CD4-positive, alpha-beta T cell (primary cell): ENCODE data around the gene CMTR1. TPM values are rescaled to one million over a fixed set of nuclear protein-coding genes. Genes with fewer than 3 reads are reported as not detected.

Source experiments
- ATAC-seq: fragments of 200-7000 bp; cut with Tn5 transposase; one replicate; pipeline ENCODE4 v1.10.0; 2022; ENCODE audit warnings: mild to moderate bottlenecking; ENCODE audit not compliant: poor library complexity
- CTCF ChIA-PET: fragments of 350-600 bp; sonication (Branson Sonifier 250); formaldehyde crosslinking; loops from one replicate; lab custom pipeline; 2021; ENCODE audit warnings: antibody characterized with exemption, inconsistent platforms; lab: Charles Lee
- POLR2A ChIA-PET: fragments of 350-600 bp; sonication (Branson Sonifier 250); formaldehyde crosslinking; loops from one replicate; lab custom pipeline; 2021; ENCODE audit warnings: antibody characterized with exemption, inconsistent platforms; lab: Charles Lee
- DNase-seq, 14 experiments: peaks; one replicate each; pipeline ENCODE4 v3.0.0-alpha.2; 2013 to 2020; ENCODE audit warnings: mixed read lengths in 2 of 14
- H3K27ac ChIP-seq, 2 donors: one replicate each; pipeline versions ENCODE4 v1.5.1 to v1.7.0; 2013; ENCODE audit warnings: low read length in 2 of 2, low read depth in 1 of 2, mild to moderate bottlenecking in 1 of 2
- H3K27me3 ChIP-seq, 2 experiments: 1 replicate in 1 of 2; 2 replicates in 1 of 2; pipeline versions ENCODE4 v1.6.1 to v1.7.0; 2013; ENCODE audit warnings: low read length in 2 of 2, control low read depth in 1 of 2, mild to moderate bottlenecking in 1 of 2, moderate library complexity in 1 of 2; ENCODE audit not compliant: insufficient read depth in 2 of 2, control insufficient read depth in 1 of 2
- H3K36me3 ChIP-seq: one replicate; pipeline ENCODE4 v1.6.1; 2013; ENCODE audit warnings: low read length, control low read depth; ENCODE audit not compliant: insufficient read depth
- H3K4me1 ChIP-seq: one replicate; pipeline ENCODE4 v1.6.1; 2013; ENCODE audit warnings: low read length, control low read depth; ENCODE audit not compliant: insufficient read depth
- H3K4me3 ChIP-seq: one replicate; pipeline ENCODE4 v1.5.1; 2013; ENCODE audit warnings: mild to moderate bottlenecking, low read length, moderate library complexity
- H3K9me3 ChIP-seq, 2 experiments: 1 replicate in 1 of 2; 2 replicates in 1 of 2; pipeline versions ENCODE4 v1.6.1 to v1.7.0; 2013; ENCODE audit warnings: low read length in 2 of 2, mild to moderate bottlenecking in 2 of 2, control low read depth in 1 of 2, moderate library complexity in 1 of 2; ENCODE audit not compliant: control insufficient read depth in 1 of 2, insufficient read depth in 1 of 2
- H3K27ac Mint-ChIP-seq: one replicate; pipeline ENCODE4 v1.8.0; 2020; ENCODE audit warnings: mixed read lengths
- H3K27me3 Mint-ChIP-seq: one replicate; pipeline ENCODE4 v1.8.0; 2021; ENCODE audit warnings: mixed read lengths
- H3K36me3 Mint-ChIP-seq: one replicate; pipeline ENCODE4 v1.8.0; 2021; ENCODE audit warnings: low read depth, mixed read lengths
- H3K4me1 Mint-ChIP-seq: one replicate; pipeline ENCODE4 v1.8.0; 2021; ENCODE audit warnings: low read depth, mixed read lengths
- H3K4me3 Mint-ChIP-seq: one replicate; pipeline ENCODE4 v1.8.0; 2020; ENCODE audit warnings: mild to moderate bottlenecking, mixed read lengths
- H3K9me3 Mint-ChIP-seq: one replicate; pipeline ENCODE4 v1.8.0; 2020; ENCODE audit warnings: mixed read lengths
- intact Hi-C, 2 experiments: fragments of 100-400 bp; cut with DNase I in 1 of 2; cut with micrococcal nuclease in 1 of 2; formaldehyde crosslinking; loops; one replicate each; pipeline versions ENCODE4 v1.15.1 to v1.9.0; 2023 to 2025; cut with DNase I, micrococcal nuclease
- total RNA-seq, 174 experiments: library from RNA in 2 of 174; stranded (reverse) in 2 of 174; gene quantifications; one replicate each; pipeline ENCODE4 v1.2.3 and lab custom pipeline; 2021 to 2026
- TF ChIP-seq, protein P1 (sequence below): fragments of 200-600 bp; IDR thresholded peaks from one replicate; pipeline ENCODE4 v1.8.0; 2022; ENCODE audit warnings: antibody characterized with exemption, mild to moderate bottlenecking

Gene CMTR1
- total RNA-seq, 2 experiments from 2014 or later: 79.7 to 80.3 TPM

DNA sequence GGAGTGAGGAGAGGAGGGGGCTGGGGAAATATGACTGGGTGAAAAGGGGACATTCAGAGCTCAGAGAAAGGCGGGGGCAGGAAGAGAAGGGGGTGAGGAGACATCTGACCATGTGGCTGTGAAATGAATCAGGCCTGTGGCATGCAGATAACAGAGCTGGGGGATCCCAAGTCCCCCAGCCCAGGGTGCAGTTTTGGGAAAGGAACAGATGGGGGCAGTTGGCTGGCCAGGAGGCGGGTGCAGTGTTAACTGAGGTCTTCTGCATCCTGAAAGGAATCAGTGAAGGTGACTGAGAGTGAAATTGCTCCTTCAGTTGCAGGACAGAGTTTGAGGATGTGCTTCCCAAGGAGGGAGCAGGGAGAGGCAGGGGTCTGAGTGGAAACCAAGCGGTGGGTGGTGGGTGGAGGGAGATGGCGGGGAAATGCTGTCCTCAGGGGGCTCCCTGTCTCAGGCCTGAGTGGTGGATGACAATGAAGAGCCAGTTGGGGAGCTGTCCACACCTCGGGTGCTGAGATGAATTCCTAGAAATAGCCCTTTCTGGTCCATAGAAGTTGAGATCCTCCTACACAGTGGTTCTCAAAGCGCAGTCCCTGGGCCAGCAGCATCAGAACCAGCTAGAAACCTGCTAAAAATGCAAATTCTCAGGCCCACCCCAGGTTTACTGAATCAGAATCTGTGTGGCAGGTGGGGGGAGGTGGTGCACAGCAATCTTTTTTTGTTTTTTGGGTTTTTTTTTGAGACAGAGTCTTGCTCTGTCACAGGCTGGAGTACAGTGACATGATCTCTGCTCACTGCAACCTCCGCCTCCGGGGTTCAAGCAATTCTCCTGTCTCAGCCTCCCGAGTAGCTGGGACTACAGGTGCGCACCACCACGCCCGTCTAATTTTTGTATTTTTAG is 92.7 kb downstream of the CMTR1 start:
- TF ChIP-seq, protein P1, sequence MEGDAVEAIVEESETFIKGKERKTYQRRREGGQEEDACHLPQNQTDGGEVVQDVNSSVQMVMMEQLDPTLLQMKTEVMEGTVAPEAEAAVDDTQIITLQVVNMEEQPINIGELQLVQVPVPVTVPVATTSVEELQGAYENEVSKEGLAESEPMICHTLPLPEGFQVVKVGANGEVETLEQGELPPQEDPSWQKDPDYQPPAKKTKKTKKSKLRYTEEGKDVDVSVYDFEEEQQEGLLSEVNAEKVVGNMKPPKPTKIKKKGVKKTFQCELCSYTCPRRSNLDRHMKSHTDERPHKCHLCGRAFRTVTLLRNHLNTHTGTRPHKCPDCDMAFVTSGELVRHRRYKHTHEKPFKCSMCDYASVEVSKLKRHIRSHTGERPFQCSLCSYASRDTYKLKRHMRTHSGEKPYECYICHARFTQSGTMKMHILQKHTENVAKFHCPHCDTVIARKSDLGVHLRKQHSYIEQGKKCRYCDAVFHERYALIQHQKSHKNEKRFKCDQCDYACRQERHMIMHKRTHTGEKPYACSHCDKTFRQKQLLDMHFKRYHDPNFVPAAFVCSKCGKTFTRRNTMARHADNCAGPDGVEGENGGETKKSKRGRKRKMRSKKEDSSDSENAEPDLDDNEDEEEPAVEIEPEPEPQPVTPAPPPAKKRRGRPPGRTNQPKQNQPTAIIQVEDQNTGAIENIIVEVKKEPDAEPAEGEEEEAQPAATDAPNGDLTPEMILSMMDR: no peak
- Histone ChIP-seq H3K4me3 (no peak overlapping the region), H3K27me3 (no peaks in the 10 kb centered on the region), H3K36me3 (peaks cover 2% of the 10 kb centered on the region), H3K4me1 (peaks cover 31% of the 10 kb centered on the region), H3K27ac (no peak overlapping the region), H3K9me3 (no peaks in the 10 kb centered on the region)
- H3K9me3 Mint-ChIP-seq: no peaks in the 10 kb centered on the region
- H3K4me1 Mint-ChIP-seq: peaks cover 63% of the 10 kb centered on the region
- DNase-seq (no peak), ATAC-seq (peak; percentile 49)
- no peak overlapping the region for H3K4me3 Mint-ChIP-seq
- H3K36me3 Mint-ChIP-seq: peaks cover 43% of the 10 kb centered on the region
- ChIA-PET POLR2A (interaction anchor here (1.0 to 2.1 kb wide), 3 partner anchors 9 to 23 kb away, joined by 5 to 9 read pairs (median 5); no protein-coding TSS in a partner anchor), CTCF (interaction anchor here (1.5 kb wide), 1 partner anchor 35 kb away, joined by 3 read pairs; no protein-coding TSS in a partner anchor)
- intact Hi-C loops: no loop called here
- H3K27me3 Mint-ChIP-seq: no peaks in the 10 kb centered on the region
- H3K27ac Mint-ChIP-seq: peak overlapping the region; percentile 33

DNA sequence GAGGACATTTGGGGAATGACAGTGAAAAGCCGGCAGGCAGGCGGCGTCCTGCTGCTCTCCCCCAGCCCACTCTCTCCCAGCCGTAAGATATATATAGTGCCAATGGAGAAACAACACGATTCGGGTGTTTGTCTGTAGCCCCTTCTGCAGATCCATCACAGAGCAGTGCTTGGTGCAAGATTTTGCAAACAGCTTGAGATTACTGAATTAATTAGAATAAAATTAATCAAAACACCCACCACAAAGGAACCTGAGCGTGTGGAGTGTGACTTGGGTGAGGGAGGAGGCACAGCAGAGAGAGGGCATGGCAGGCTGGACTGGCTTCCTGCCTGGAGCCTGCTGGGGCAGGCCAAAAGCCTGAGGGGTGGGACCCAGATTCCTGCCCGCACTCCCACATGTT is 95.5 kb downstream of the CMTR1 start:
- Mint-ChIP-seq H3K4me1 (peaks cover 71% of the 10 kb centered on the region), H3K27me3 (no peaks in the 10 kb centered on the region), H3K27ac (no peak overlapping the region), H3K4me3 (no peak overlapping the region), H3K36me3 (peaks cover 60% of the 10 kb centered on the region), H3K9me3 (no peaks in the 10 kb centered on the region)
- Histone ChIP-seq H3K9me3 (no peaks in the 10 kb centered on the region), H3K27ac (no peak overlapping the region), H3K27me3 (no peaks in the 10 kb centered on the region), H3K4me1 (peaks cover 10% of the 10 kb centered on the region), H3K36me3 (no peaks in the 10 kb centered on the region), H3K4me3 (no peak overlapping the region)
- intact Hi-C loops: no loop called here
- TF ChIP-seq, protein P1: no peak
- ChIA-PET POLR2A (interaction anchor here (1.3 kb wide), 1 partner anchor 20 kb away, joined by 3 read pairs; no protein-coding TSS in a partner anchor), CTCF (interaction anchor here (2.1 kb wide), 1 partner anchor 13 kb away, joined by 6 read pairs; no protein-coding TSS in a partner anchor)
- no peak for ATAC-seq
- no peak for DNase-seq

DNA sequence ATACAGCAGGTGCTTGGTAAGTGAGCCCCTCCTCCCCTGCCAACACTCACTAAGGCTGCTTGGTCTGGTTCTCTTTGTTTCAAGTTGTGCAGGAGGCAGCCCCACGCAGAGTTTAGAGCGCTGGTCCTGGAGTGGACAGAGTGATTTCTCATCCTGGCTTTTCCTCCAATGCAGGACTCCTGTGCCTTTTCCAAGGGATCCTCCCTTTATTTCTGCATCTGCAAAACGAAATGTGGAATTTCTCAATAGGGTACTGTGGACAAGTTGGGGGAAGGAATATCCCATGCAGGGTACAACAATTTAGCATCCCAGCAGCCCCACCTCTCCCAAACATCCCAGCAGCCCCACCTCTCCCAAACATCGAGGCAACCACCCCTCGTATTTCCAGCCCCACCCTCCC is 97.3 kb downstream of the CMTR1 start:
- no peak for ATAC-seq
- ChIA-PET POLR2A (interaction anchor here (0.6 kb wide), 2 partner anchors 195 to 873 kb away, joined by 3 read pairs; no protein-coding TSS in a partner anchor), CTCF (no interaction called here)
- intact Hi-C loops: no loop called here
- Histone ChIP-seq H3K9me3 (no peaks in the 10 kb centered on the region), H3K4me1 (peaks cover 13% of the 10 kb centered on the region), H3K36me3 (peaks cover 8% of the 10 kb centered on the region), H3K27me3 (no peaks in the 10 kb centered on the region), H3K4me3 (no peak overlapping the region), H3K27ac (no peak overlapping the region)
- no peak for DNase-seq
- Mint-ChIP-seq H3K36me3 (peaks cover 68% of the 10 kb centered on the region), H3K27me3 (no peaks in the 10 kb centered on the region), H3K27ac (no peak overlapping the region), H3K4me1 (peaks cover 58% of the 10 kb centered on the region), H3K9me3 (no peaks in the 10 kb centered on the region), H3K4me3 (no peak overlapping the region)
- TF ChIP-seq, protein P1: no peak
